ENCODE measurements around the gene LBX1. TPM values are rescaled to one million over a fixed set of nuclear protein-coding genes. Genes with fewer than 3 reads are reported as not detected.

LBX1 gene
- total RNA-seq, 6 experiments from 2014 or later = not detected

DNA sequence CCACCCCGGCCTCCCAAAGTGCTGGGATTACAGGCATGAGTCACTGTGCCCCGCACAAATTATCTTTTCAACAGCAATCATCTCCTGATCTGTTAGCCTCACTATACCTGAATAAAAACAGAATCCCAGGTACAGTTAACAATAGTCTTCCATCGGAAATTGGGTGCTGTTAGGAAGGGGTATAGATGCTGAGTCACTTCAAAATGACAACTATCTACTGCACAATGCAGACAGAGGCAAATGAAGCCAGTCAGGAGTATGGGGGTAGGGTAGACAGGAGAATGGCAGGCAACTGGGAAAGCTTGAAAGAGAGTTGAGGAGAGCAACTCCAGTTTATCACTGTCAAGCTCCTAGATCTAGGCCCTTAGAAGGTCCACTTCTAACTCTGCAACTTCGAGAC, 40.3 kb downstream of the LBX1 start:
- ATAC-seq (no peak), DNase-seq (no peak)
- Histone ChIP-seq H3K4me3 (no peak overlapping the region), H3K9me3 (no peaks in the 10 kb centered on the region), H3K27ac (no peak overlapping the region), H3K4me1 (no peaks in the 10 kb centered on the region), H3K36me3 (no peaks in the 10 kb centered on the region), H3K27me3 (no peaks in the 10 kb centered on the region)
- TF ChIP-seq, protein P1, sequence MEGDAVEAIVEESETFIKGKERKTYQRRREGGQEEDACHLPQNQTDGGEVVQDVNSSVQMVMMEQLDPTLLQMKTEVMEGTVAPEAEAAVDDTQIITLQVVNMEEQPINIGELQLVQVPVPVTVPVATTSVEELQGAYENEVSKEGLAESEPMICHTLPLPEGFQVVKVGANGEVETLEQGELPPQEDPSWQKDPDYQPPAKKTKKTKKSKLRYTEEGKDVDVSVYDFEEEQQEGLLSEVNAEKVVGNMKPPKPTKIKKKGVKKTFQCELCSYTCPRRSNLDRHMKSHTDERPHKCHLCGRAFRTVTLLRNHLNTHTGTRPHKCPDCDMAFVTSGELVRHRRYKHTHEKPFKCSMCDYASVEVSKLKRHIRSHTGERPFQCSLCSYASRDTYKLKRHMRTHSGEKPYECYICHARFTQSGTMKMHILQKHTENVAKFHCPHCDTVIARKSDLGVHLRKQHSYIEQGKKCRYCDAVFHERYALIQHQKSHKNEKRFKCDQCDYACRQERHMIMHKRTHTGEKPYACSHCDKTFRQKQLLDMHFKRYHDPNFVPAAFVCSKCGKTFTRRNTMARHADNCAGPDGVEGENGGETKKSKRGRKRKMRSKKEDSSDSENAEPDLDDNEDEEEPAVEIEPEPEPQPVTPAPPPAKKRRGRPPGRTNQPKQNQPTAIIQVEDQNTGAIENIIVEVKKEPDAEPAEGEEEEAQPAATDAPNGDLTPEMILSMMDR (IDR thresholded peaks at IDR 0.05) = no peak
- no peak for TF ChIP-seq POLR2A (IDR thresholded peaks at IDR 0.05)
- intact Hi-C loops (cut with DNase I) = no loop called here
- 47% methylated on average over 3 of the region's 4 CpGs for WGBS (ENCODE audit: insufficient coverage, low coverage, low lambda C conversion rate, missing lambda C conversion rate)

DNA sequence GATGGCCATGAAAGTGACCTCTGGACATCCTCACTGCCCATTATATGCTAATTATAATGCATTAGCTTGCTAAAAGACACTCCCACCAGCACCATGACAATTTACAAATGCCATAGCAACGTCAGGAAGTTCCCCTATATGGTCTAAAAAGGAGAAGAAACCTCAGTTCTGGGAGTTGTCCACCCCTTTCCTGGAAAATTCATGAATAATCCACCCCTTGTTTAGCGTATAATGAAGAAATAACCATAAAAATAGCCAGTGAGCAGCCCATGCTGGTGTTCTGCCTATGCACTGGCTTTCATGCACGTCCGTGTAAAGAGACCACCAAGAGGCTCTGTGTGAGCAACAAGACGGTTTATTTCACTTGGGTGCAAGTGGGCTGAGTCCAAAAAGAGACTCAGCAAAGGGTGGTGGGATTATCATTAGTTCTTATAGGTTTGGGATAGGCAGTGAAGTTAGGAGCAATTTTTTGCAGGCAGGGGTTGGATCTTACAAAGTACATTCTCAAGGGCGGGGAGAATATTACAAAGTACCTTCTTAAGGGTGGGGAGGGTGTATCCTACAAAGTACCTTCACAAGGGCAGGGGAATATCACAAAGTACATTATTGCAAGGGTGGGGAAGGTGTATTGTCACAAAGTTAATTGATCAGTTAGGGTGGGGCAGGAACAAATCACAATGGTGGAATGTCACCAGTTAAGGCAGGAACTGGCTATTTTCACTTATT, 45.6 kb downstream of the LBX1 start:
- DNase-seq (no peak), ATAC-seq (no peak)
- H3K4me3 ChIP-seq = no peak overlapping the region
- no peak overlapping the region for H3K27ac ChIP-seq
- no peaks in the 10 kb centered on the region for H3K9me3 ChIP-seq
- no peaks in the 10 kb centered on the region for H3K36me3 ChIP-seq
- H3K4me1 ChIP-seq = no peaks in the 10 kb centered on the region
- TF ChIP-seq, protein P1 (IDR thresholded peaks at IDR 0.05) = no peak
- no peak for TF ChIP-seq POLR2A (IDR thresholded peaks at IDR 0.05)
- H3K27me3 ChIP-seq = no peaks in the 10 kb centered on the region
- WGBS (ENCODE audit: insufficient coverage, low coverage, low lambda C conversion rate, missing lambda C conversion rate) = 53% methylated on average over 6 of the region's 6 CpGs
- intact Hi-C loops (cut with DNase I) = no loop called here

DNA sequence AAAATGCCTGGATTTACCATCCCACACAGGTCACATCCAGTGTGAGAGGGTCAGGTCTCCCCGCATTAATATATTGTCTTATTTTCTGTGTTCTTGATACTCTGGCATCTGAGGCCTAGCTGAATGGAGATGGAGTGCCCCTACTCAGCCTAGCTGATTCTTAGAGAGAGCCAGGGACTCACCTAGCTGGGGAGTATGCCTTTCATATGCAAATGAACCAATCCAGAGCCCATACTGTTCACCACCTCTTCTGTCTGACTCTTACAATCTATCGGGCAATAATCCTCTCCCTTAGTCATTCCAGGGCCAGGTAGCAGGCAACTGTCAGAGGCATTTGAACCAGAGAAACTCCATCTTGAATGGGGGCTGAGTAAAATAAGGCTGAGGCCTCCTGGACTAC, 46.3 kb downstream of the LBX1 start:
- DNase-seq (no peak), ATAC-seq (no peak)
- Histone ChIP-seq H3K27me3 (no peaks in the 10 kb centered on the region), H3K27ac (no peak overlapping the region), H3K4me1 (no peaks in the 10 kb centered on the region), H3K9me3 (no peaks in the 10 kb centered on the region), H3K4me3 (no peak overlapping the region), H3K36me3 (no peaks in the 10 kb centered on the region)
- WGBS (ENCODE audit: insufficient coverage, low coverage, low lambda C conversion rate, missing lambda C conversion rate) = 60% methylated on average over 2 of the region's 2 CpGs
- no peak for TF ChIP-seq POLR2A (IDR thresholded peaks at IDR 0.05)
- TF ChIP-seq, protein P1 (IDR thresholded peaks at IDR 0.05) = no peak
- intact Hi-C loops (cut with DNase I) = no loop called here

Other genes starting within 250 kb of the LBX1 start
- gene MRPL43, start 242.0 kb downstream of the LBX1 start, total RNA-seq = 10 to 100 TPM; 37.0 to 73.5 (median 45.0) TPM
- 1 to 10 TPM; 2.9 to 8.4 (median 4.6) TPM for gene TWNK, start 241.9 kb downstream of the LBX1 start, total RNA-seq
- 10 to 100 TPM in 3 of 6 experiments, 1 to 10 TPM in 3; 5.6 to 17.5 (median 11.0) TPM for gene LZTS2, start 229.7 kb downstream of the LBX1 start, total RNA-seq
- under 1 TPM in 5 of 6 experiments, not detected in 1; 0.15 to 0.50 (median 0.20) TPM for gene PDZD7, start 198.3 kb downstream of the LBX1 start, total RNA-seq
- 10 to 100 TPM in 2 of 6 experiments, 1 to 10 TPM in 4; 4.0 to 17.0 (median 7.6) TPM for gene SFXN3, start 198.2 kb downstream of the LBX1 start, total RNA-seq
- gene KAZALD1, start 167.5 kb downstream of the LBX1 start, total RNA-seq = 1 to 10 TPM in 1 of 6 experiments, under 1 TPM in 5; 0.22 to 1.1 (median 0.57) TPM
- under 1 TPM; 0.12 to 0.60 (median 0.27) TPM for gene TLX1, start 98.2 kb downstream of the LBX1 start, total RNA-seq
- gene BTRC, start 124.7 kb upstream of the LBX1 start, total RNA-seq = 1 to 10 TPM; 4.8 to 8.4 (median 6.5) TPM